EL (cell line): ENCODE data around the gene WNT11.

Experiments
- DNase-seq: peaks from one replicate; pipeline ENCODE4 v3.0.0-alpha.2; 2016

The WNT11 gene

GRCh38 chr11:76206327-76207081, at the start of gene WNT11:
Gene WNT11 (minus strand): TSS chr11:76206502. CDS start chr11:76206407, 95 bp downstream.
- DNase-seq = peak; percentile 39

GRCh38 chr11:76253416-76253815, 47.1 kb upstream of the WNT11 start:
- DNase-seq = no peak

GRCh38 chr11:76252631-76253070, 46.3 kb upstream of the WNT11 start:
- no peak for DNase-seq

- DNase-seq = no peak
Observed at GRCh38 chr11:76251576-76251975, 45.3 kb upstream of the WNT11 start.

GRCh38 chr11:76251226-76251575, 44.9 kb upstream of the WNT11 start:
- no peak for DNase-seq

GRCh38 chr11:76250520-76251225, 44.4 kb upstream of the WNT11 start:
- DNase-seq = no peak

GRCh38 chr11:76249195-76249741, 43.0 kb upstream of the WNT11 start:
- DNase-seq = no peak

GRCh38 chr11:76248210-76248609, 41.9 kb upstream of the WNT11 start:
- DNase-seq = peak; percentile 16

GRCh38 chr11:76247091-76247490, 40.8 kb upstream of the WNT11 start:
- DNase-seq = no peak

GRCh38 chr11:76246271-76246933, 40.1 kb upstream of the WNT11 start:
- DNase-seq = no peak

- no peak for DNase-seq
Observed at GRCh38 chr11:76245720-76246119, 39.4 kb upstream of the WNT11 start.

GRCh38 chr11:76244316-76244851, 38.1 kb upstream of the WNT11 start:
- no peak for DNase-seq

- DNase-seq = no peak
Observed at GRCh38 chr11:76243957-76244285, 37.6 kb upstream of the WNT11 start.

- DNase-seq = no peak
Observed at GRCh38 chr11:76243193-76243956, 37.1 kb upstream of the WNT11 start.

GRCh38 chr11:76242004-76242779, 35.9 kb upstream of the WNT11 start:
- DNase-seq = no peak

- no peak for DNase-seq
Observed at GRCh38 chr11:76241243-76242000, 35.1 kb upstream of the WNT11 start.

- no peak for DNase-seq
Observed at GRCh38 chr11:76240666-76241065, 34.4 kb upstream of the WNT11 start.

- DNase-seq = no peak
Observed at GRCh38 chr11:76240161-76240540, 33.8 kb upstream of the WNT11 start.

- DNase-seq = no peak
Observed at GRCh38 chr11:76239483-76240160, 33.3 kb upstream of the WNT11 start.

- no peak for DNase-seq
Observed at GRCh38 chr11:76238551-76238950, 32.2 kb upstream of the WNT11 start.
